ENCODE measurements around the gene CPTP.
"Not testable (repeated sequence)": the region's sequence is repeated elsewhere in the genome, so short reads cannot be mapped to it uniquely, and the experiment has no call there.

Gene CPTP

DNA sequence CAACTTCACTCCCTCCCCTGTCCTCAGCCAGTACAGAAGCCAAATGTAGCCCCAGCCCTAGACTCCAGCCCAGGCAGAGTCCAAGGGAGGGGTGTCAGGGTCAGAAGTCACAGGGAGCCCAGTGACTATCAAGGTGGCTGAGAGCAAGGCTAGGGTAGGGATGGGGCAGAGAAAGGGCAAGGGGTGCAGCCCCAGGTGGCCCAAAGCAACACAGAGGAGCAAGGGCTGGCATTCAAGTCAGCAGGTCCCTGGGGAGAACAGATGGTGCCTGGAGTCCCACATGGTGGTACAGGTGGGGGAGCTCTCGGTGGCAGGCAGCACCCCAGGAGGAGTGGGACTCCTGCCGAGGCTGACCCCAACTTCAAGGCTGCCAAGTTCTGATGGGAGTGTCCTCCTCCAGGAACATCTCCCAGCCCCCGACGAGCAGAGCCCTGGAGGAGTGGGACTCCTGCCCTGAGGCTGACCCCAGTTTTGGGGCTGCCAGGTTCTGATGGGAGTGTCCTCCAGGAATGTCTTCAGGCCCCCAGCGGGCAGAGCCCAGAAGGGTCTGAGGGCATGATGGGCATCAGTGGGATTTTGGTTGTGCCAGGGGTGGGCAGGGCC is 28.3 kb downstream of the CPTP start:
- no peak for DNase-seq

DNA sequence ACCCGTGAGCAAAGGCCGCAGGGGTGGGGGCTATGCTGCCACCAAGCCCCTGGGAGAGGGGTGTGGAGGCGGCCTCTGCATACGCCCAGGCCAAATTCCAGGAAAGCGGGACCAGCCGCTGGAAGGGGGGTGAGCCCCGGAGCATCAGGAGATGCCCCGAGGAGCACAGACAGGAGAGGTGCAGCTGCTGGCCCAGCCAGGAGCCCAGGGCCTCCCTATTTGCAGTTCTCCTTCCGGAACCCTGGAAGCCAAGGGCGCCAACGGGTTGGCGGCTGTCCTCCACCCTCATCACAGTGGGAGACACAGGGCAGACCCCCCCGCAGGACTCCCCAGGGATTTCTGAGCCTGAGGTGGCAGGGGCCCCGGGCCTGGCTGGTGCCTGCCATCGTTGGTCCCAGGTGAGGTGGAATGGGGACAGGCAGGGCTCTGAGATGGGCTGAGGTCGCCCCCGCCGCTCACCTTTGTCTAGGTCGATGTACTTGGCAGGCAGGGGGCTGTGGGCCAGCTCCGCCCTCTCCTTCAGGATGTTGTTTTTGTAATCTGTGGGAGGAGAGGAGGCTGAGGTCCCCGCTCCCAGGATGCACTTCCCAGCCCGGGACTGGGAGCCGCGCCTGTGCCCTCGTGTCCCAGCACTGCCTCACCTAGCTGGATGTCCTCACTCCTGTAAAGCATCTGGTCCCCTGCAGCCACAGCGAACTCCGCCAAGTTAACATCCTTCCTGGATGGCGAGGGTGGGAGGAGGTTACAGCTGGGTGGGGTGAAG is 29.0 kb downstream of the CPTP start:
- DNase-seq = no peak

- DNase-seq = no peak
Measured at GRCh38 chr1:1354271-1355247, 30.0 kb downstream of the CPTP start.

GRCh38 chr1:1355416-1355815 is 30.8 kb downstream of the CPTP start:
- DNase-seq = no peak

GRCh38 chr1:1356166-1356795 is 31.7 kb downstream of the CPTP start:
- DNase-seq = no peak

GRCh38 chr1:1356796-1357401 is 32.3 kb downstream of the CPTP start:
- DNase-seq = no peak

DNA sequence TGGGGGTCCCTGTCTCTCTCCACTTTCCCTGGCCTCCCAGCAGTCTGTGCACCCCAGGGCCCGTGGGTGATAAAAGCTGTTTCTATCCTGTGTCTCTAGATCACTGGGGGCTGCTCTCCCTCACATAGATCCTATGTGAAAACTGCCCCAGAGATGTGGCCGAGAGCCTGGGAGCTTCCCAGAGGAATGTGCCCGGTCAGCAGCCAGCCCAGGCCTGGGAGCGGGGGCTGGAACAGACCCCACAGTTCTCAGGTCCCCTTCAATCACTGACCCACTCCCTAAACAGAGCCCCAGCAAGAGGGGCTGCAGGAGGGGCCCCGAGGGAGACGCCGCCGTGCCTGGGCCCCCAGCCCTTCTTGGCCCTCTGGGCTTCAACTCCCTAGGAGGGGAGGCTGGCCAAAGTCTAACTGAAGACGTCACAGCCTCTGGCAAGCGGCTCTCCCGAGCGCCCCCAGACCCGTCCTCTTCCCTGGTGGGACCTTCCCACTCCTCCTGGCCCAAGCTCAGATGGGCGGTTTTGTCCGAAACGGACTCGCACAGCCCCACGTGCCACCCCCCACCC is 33.4 kb downstream of the CPTP start:
- no peak for DNase-seq

DNA sequence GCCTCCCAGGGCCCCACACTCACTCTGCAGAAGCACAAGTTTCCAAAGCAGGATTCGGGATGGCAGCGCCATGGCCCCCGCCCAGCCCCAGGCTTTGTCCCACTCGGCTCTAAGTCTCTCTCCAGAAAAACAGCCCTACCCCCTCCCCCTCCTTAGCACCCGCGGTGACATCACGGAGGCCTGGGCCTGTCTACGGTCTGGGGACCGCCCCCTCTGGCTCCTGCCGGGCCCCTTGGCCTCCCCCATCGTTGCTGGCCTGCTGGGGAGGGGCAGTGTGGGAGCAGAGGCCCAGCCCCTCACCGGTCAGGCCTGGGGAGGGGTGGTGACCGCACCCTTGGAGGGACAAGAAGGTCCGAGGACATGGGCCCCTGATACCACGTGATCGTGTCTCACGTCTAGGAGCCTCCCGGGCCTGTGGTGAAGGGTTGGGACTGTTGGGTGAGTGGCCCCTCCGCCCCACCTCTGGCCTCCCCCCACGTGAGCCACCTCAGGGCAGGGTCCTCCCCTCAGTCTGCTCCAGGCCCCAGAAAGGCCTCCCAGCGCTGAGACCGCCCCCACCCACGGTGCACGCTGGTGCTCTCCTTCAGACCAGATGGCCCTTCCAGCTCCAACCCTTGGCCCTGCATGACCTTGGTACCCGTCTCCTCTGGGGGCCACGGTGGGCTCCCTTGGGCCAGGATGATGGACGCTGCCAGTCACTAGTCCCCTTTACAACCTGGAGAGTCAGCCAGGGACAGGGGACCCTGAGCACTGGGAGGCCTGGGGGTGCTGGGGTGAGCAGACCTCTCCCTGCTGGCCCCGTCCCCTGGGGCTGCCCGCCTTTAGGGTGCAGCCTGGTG is 34.0 kb downstream of the CPTP start, which contains the start of gene MXRA8:
Gene MXRA8, minus strand, starts transcription at position 123 of the 839 bp plus-strand sequence. Its CDS starts 51 bp downstream, at position 72.
- no peak for DNase-seq

- DNase-seq = no peak
Measured at GRCh38 chr1:1359308-1359663, 34.7 kb downstream of the CPTP start.

GRCh38 chr1:1359664-1360468 is 35.3 kb downstream of the CPTP start:
- no peak for DNase-seq

GRCh38 chr1:1360506-1361169 is 36.0 kb downstream of the CPTP start:
- no peak for DNase-seq

- no peak for DNase-seq
Measured at GRCh38 chr1:1361233-1361981, 36.8 kb downstream of the CPTP start.

- DNase-seq = no peak
Measured at GRCh38 chr1:1361982-1362423, 37.4 kb downstream of the CPTP start.

- DNase-seq = no peak
Measured at GRCh38 chr1:1364266-1364665, 39.7 kb downstream of the CPTP start.

DNA sequence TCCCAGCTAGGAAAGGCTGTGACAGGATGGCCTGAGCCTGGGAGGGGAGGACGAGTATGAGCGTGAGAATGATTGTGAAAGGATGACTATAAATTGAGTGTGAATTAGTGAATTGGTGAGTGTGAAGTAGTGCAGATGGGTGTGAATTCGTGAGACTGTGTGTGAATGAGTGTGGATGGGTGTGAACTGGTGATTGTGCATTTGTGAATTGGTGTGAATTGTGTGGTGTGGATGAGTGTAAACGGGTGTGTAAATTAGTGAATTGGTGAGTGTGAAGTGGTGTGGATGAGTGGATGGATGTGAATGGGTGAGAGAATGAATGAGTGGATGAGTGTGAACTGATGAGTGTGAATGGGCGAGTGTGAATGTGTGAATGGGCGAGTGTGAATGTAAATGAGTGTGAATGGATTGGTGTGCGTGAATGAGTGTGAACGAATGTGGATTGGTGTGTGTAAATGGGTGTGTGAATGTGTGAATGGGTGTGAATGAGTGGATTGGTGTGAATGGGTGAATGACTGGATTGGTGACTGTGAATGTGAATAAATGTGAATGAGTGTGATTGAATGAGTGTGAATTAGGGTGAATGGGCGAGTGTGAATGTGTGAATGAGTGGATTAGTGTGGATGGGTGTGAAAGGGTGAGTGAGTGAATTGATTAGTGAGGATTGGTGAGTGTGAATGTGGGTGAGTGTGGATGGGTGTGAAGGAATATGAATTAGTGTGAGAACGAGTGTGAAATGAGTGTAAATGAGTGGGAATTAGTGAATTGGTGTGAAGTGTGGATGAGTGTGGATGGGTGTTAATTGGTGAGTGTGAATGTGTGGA is 41.5 kb downstream of the CPTP start:
- DNase-seq = no peak

GRCh38 chr1:1366699-1367066 is 42.1 kb downstream of the CPTP start:
- no peak for DNase-seq

DNA sequence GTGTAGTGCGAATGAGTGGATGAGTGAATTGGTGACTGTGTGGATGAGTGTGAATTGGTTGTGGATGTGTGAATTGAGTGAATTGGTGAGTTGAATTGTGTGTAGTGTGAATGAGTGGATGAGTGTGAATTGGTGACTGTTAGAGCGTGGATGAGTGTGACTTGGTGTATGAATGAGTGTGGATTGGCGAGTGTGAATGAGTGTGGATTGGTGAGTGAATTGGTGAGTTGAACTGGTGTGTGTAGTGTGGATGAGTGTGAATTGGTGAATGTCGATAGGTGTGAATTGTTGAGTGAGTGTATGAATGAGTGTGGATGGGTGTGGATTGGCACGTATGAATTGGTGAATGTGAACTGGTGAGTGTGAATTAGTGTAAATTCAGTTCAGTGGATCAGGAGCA is 42.7 kb downstream of the CPTP start:
- no peak for DNase-seq

GRCh38 chr1:1370094-1370493 is 45.5 kb downstream of the CPTP start:
- not testable (repeated sequence) for DNase-seq

All from GF-D8 (cell line).